CD8-positive, alpha-beta memory T cell (primary cell): ENCODE results near the gene TRIM7. TPM values are rescaled to one million over a fixed set of nuclear protein-coding genes. Genes with fewer than 3 reads are reported as not detected.
A peak's percentile ranks its signal among the peaks of the same experiment; 100 is the strongest.
"Not testable (repeated sequence)": the region's sequence is repeated elsewhere in the genome, so short reads cannot be mapped to it uniquely, and the experiment has no call there.

Experiments used
- CTCF ChIA-PET: fragments of 350-600 bp; sonication (Branson Sonifier 250); formaldehyde crosslinking; loops from one replicate; lab custom pipeline; 2021; ENCODE audit warnings: antibody characterized with exemption; lab: Charles Lee
- POLR2A ChIA-PET: fragments of 350-600 bp; sonication (Branson Sonifier 250); formaldehyde crosslinking; loops from one replicate; lab custom pipeline; 2021; ENCODE audit warnings: antibody characterized with exemption; lab: Charles Lee
- DNase-seq, 5 donors: peaks; one replicate each; pipeline versions ENCODE4 v3.0.0 to v3.0.0-alpha.2; 2020 to 2022; ENCODE audit warnings: mixed read lengths in 1 of 5
- H3K27ac ChIP-seq: one replicate; pipeline ENCODE4 v1.7.0; 2013; ENCODE audit warnings: low read depth, mild to moderate bottlenecking, low read length, moderate library complexity
- H3K27me3 ChIP-seq: 2 replicates; pipeline ENCODE4 v1.7.0; 2013; ENCODE audit warnings: low read length, mild to moderate bottlenecking; ENCODE audit not compliant: insufficient read depth, poor library complexity, severe bottlenecking
- H3K36me3 ChIP-seq: 2 replicates; pipeline ENCODE4 v1.7.0; 2013; ENCODE audit warnings: mild to moderate bottlenecking, low read length, moderate library complexity; ENCODE audit not compliant: insufficient read depth
- H3K4me1 ChIP-seq: 2 replicates; pipeline ENCODE4 v1.7.0; 2013; ENCODE audit warnings: mild to moderate bottlenecking, low read length, moderate library complexity; ENCODE audit not compliant: insufficient read depth
- H3K4me3 ChIP-seq: 2 replicates; pipeline ENCODE4 v1.7.0; 2013; ENCODE audit warnings: mild to moderate bottlenecking, low read length
- H3K9me3 ChIP-seq: 2 replicates; pipeline ENCODE4 v1.7.0; 2013; ENCODE audit warnings: mild to moderate bottlenecking, low read length
- H3K27ac Mint-ChIP-seq, 8 donors: one replicate each; pipeline ENCODE4 v1.8.0; 2020 to 2021; ENCODE audit warnings: mixed read lengths in 8 of 8, mild to moderate bottlenecking in 6 of 8, inconsistent platforms in 3 of 8, moderate library complexity in 3 of 8
- H3K27me3 Mint-ChIP-seq, 2 donors: one replicate each; pipeline ENCODE4 v1.8.0; 2020 to 2021; ENCODE audit warnings: mixed read lengths in 2 of 2, mild to moderate bottlenecking in 1 of 2, moderate library complexity in 1 of 2
- H3K36me3 Mint-ChIP-seq, 3 donors: one replicate each; pipeline ENCODE4 v1.8.0; 2020 to 2021; ENCODE audit warnings: mixed read lengths in 3 of 3, inconsistent platforms in 1 of 3, mild to moderate bottlenecking in 1 of 3
- H3K4me1 Mint-ChIP-seq, 3 donors: one replicate each; pipeline ENCODE4 v1.8.0; 2020 to 2021; ENCODE audit warnings: mixed read lengths in 3 of 3, inconsistent platforms in 1 of 3, mild to moderate bottlenecking in 1 of 3
- H3K4me3 Mint-ChIP-seq, 7 donors: one replicate each; pipeline ENCODE4 v1.8.0; 2020 to 2021; ENCODE audit warnings: mixed read lengths in 7 of 7, mild to moderate bottlenecking in 6 of 7, moderate library complexity in 4 of 7, inconsistent platforms in 2 of 7
- H3K9me3 Mint-ChIP-seq, 5 donors: one replicate each; pipeline ENCODE4 v1.8.0; 2020 to 2022; ENCODE audit warnings: mixed read lengths in 5 of 5, mild to moderate bottlenecking in 3 of 5, moderate library complexity in 2 of 5, inconsistent platforms in 1 of 5
- polyA plus RNA-seq: library from polyadenylated mRNA; unstranded; fragments of 300-500 nt; fragmentation: Illumina TruSeq; gene quantifications from one replicate; pipeline ENCODE4 v1.2.3, GENCODE V29; 2021
- total RNA-seq, 2 experiments: library from RNA; stranded (reverse); gene quantifications; one replicate each; pipeline ENCODE4 v1.2.3, GENCODE V29; 2021

Gene TRIM7
- total and polyA plus RNA-seq, 3 experiments from 2014 or later, result 0.74 to 2.3 (median 2.2) TPM

DNA sequence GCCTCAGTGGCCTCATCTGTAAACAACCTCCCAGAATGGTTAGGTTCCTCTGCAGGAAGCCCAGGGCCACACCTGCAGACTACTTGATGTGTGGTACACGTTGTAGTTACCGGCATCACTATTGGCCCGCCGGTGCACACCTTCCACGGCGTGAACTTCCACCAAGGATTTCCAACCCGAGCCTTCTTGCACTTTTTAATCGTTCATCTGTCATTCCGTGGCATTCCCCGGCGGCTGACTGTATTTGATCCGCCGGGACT, 12.7 kb upstream of the TRIM7 start:
- H3K36me3 ChIP-seq, result no peaks in the 10 kb centered on the region
- Mint-ChIP-seq H3K4me1 (peaks cover 46 to 59% (median 50%) of the 10 kb centered on the region in 3 donors), H3K27ac (peak overlapping the region; percentile 92 to 100 (median 98)), H3K36me3 (peaks cover 0 to 29% (median 4%) of the 10 kb centered on the region in 3 donors), H3K4me3 (peak overlapping the region; percentile 87 to 96 (median 93)), H3K9me3 (peaks cover 0 to 13% (median 11%) of the 10 kb centered on the region in 5 donors), H3K27me3 (peaks cover 4 to 27% of the 10 kb centered on the region in 2 donors)
- H3K27ac ChIP-seq, result peak overlapping the region; percentile 26
- CTCF ChIA-PET, result interaction anchor here (2.4 to 2.5 kb wide), 2 partner anchors 11 to 27 kb away, joined by 16 to 19 read pairs; no protein-coding TSS in a partner anchor
- no peaks in the 10 kb centered on the region for H3K27me3 ChIP-seq
- POLR2A ChIA-PET, result interaction anchor here (1.2 to 2.7 kb wide), 3 partner anchors 10 to 28 kb away, joined by 9 to 18 read pairs (median 12); no protein-coding TSS in a partner anchor
- DNase-seq, result peak in 2 of 5 donors; percentile 41 to 61
- peak overlapping the region; percentile 82 for H3K4me3 ChIP-seq
- peaks cover 42% of the 10 kb centered on the region for H3K4me1 ChIP-seq
- H3K9me3 ChIP-seq, result no peaks in the 10 kb centered on the region

DNA sequence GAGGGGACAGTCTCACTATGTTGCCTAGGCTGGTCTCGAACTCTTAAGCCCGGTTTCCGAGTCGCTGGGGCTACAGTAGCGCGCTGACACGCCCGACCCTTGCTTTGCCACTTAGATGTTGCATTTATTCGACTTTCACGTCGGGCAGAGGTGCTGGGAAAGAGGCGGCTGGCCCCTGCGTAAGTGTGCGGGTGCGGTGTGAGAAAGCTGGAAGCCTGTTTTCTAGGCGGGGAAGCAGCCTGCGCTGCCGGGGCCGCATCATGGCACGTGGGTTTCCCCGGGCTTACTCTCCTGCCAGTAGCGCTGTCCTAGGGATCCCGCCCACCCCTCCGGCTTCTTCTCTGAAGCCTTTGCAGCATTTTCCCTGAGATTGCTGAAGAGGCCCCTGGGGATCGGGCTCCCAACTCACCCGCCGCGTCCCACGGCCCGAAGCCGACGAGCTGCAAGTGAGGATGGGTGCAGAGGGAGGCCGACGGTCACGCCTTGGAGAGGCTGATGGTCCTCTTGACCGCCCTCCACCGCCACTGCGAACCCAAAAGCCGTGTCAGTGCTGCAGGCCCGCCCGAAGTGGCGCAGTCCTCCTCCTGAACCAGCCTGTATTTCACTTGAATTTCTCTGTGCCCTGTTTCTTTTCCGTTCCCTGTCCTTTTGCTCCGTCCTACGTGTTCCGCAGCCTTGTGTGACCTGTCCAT, 12.3 kb upstream of the TRIM7 start:
- H3K27me3 Mint-ChIP-seq, result peaks cover 4 to 22% of the 10 kb centered on the region in 2 donors
- ChIA-PET POLR2A (interaction anchor here (0.6 to 2.7 kb wide), 4 partner anchors 10 to 45 kb away, joined by 3 to 18 read pairs (median 10); no protein-coding TSS in a partner anchor), CTCF (interaction anchor here (1.8 to 2.5 kb wide), 3 partner anchors 10 to 32 kb away, joined by 5 to 19 read pairs (median 16); no protein-coding TSS in a partner anchor)
- H3K27ac Mint-ChIP-seq, result peak overlapping the region; percentile 92 to 100 (median 98)
- H3K4me3 Mint-ChIP-seq, result peak overlapping the region; percentile 87 to 96 (median 93)
- Histone ChIP-seq H3K27ac (peak overlapping the region; percentile 26), H3K27me3 (no peaks in the 10 kb centered on the region), H3K36me3 (no peaks in the 10 kb centered on the region), H3K4me1 (peaks cover 38% of the 10 kb centered on the region), H3K9me3 (no peaks in the 10 kb centered on the region), H3K4me3 (peak overlapping the region; percentile 82)
- peak; percentile 61 to 76 (median 70) for DNase-seq
- H3K9me3 Mint-ChIP-seq, result peaks cover 0 to 12% (median 8%) of the 10 kb centered on the region in 5 donors
- H3K4me1 Mint-ChIP-seq, result peaks cover 43 to 54% (median 45%) of the 10 kb centered on the region in 3 donors
- H3K36me3 Mint-ChIP-seq, result peaks cover 0 to 25% (median 4%) of the 10 kb centered on the region in 3 donors

DNA sequence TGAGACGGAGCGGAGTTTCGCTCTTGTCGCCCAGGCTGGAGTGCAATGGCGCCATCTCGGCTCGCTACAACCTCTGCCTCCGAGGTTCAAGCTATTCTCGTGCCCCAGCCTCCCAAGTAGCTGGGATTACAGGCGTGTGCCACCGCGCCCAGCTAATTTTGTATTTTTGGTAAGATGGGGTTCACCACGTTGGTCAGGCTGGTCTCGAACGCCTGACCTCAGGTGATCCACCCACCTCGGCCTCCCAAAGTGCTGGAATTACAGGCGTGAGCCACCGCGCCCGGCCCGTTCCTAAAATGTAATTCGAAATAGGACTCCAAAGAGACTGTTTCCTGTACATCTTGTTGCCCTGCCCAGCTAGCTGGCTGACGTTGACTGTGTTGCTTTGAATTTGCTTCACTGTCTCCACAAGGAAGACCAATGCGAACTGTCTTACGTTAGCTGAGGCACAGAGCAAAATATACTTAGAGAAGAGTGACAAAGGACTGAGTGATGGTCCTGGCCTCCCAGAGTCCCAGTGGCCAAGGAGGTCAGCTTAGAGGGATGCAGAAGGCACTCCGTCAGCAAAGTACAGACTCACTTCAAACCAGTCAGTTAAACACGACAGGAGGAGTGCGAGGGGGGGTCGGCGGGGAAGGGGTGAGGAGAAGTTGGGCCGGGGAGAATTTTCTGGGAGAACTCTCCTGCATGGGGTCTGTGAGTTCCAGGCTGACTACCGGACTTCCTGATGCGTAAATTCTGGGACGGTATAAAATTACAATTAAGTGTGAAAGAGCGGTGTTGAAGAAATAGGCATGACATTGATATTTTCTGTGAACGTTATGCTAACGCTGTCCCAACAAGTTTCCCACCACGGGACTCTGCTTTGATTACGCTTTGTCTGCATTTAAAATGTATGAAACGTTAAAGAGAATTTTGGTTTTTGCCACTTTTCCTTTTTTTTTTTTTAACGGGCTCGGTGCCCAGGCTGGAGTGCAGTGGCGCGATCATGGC, 11.3 kb upstream of the TRIM7 start:
- ChIA-PET POLR2A (interaction anchor here (1.0 to 2.7 kb wide), 5 partner anchors 9 to 45 kb away, joined by 3 to 18 read pairs (median 9); no protein-coding TSS in a partner anchor), CTCF (interaction anchor here (1.0 to 2.5 kb wide), 5 partner anchors 9 to 31 kb away, joined by 4 to 19 read pairs (median 5); no protein-coding TSS in a partner anchor)
- Histone ChIP-seq H3K36me3 (no peaks in the 10 kb centered on the region), H3K27ac (peak overlapping the region; percentile 30), H3K27me3 (no peaks in the 10 kb centered on the region), H3K4me3 (peak overlapping the region; percentile 69), H3K9me3 (no peaks in the 10 kb centered on the region), H3K4me1 (peaks cover 28% of the 10 kb centered on the region)
- Mint-ChIP-seq H3K27me3 (peaks cover 4 to 13% of the 10 kb centered on the region in 2 donors), H3K36me3 (peaks cover 0 to 19% (median 4%) of the 10 kb centered on the region in 3 donors), H3K4me3 (peak overlapping the region; percentile 87 to 96 (median 93)), H3K27ac (peak overlapping the region; percentile 85 to 100 (median 94)), H3K4me1 (peaks cover 34 to 45% (median 35%) of the 10 kb centered on the region in 3 donors), H3K9me3 (peaks cover 0 to 5% (median 3%) of the 10 kb centered on the region in 5 donors)
- peak in 1 of 5 donors; percentile 44 for DNase-seq

DNA sequence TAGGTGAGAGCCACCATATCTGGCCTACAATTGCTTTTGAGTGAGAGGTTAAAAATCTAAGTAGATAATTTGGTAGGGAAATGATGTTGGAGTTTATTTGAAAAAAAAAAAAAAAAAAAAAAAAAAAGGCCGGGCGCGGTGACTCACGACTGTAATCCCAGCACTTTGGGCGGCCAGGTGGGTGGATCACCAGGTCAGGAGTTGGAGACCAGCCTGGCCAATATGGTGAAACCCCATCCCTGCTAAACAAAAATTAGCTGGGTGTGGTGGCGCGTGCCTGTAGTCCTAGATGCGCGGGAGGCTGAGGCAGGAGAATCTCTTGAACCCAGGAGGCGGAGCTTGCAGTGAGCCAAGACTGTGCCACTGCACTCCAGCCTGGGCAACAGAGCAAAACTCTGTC, 9.3 kb upstream of the TRIM7 start:
- H3K4me3 Mint-ChIP-seq, result peak overlapping the region in 1 of 7 donors; percentile 64
- not testable (repeated sequence) for H3K27me3 ChIP-seq, H3K27ac ChIP-seq, H3K9me3 Mint-ChIP-seq, H3K4me3 ChIP-seq, H3K27ac Mint-ChIP-seq, DNase-seq, H3K9me3 ChIP-seq, H3K36me3 ChIP-seq
- peaks cover 13% of the 10 kb centered on the region for H3K4me1 ChIP-seq
- H3K36me3 Mint-ChIP-seq, result peaks cover 0 to 18% (median 4%) of the 10 kb centered on the region in 3 donors
- CTCF ChIA-PET, result interaction anchor here (14.5 kb wide), 1 partner anchor 22 kb away, joined by 164 read pairs; no protein-coding TSS in a partner anchor
- H3K4me1 Mint-ChIP-seq, result peaks cover 20 to 26% (median 24%) of the 10 kb centered on the region in 3 donors
- POLR2A ChIA-PET, result interaction anchor here (1.1 to 1.2 kb wide), 2 partner anchors 10 to 53 kb away, joined by 3 to 4 read pairs; partner anchors contain the start of gene TRIM7
- H3K27me3 Mint-ChIP-seq, result peaks cover 4 to 13% of the 10 kb centered on the region in 2 donors

DNA sequence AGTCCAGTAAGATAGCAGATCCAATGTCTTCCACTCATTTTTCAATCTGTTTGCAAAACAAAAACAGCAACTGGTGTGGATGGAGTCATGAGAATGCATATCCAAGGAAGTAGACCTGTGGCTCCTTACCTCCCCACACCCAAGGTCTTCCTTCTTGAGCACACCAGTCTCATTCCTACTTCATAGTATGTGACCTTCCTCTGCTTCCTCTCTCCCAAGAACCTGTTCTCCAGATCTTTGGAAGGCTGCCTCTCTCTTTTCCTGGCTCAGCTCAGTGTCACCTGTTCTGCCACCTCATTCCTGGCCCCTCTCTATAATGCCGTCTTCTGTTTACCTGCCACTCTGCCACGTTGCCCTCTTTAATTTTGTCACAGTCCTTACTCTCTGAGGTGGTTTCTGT, 7.9 kb upstream of the TRIM7 start:
- no peaks in the 10 kb centered on the region for H3K9me3 ChIP-seq
- no peak overlapping the region for H3K27ac ChIP-seq
- peaks cover 0 to 15% (median 4%) of the 10 kb centered on the region in 3 donors for H3K36me3 Mint-ChIP-seq
- H3K27me3 Mint-ChIP-seq, result peaks cover under 1 to 9% of the 10 kb centered on the region in 2 donors
- DNase-seq, result no peak
- no peak overlapping the region for H3K4me3 ChIP-seq
- H3K4me3 Mint-ChIP-seq, result peak overlapping the region in 2 of 7 donors; percentile 19 to 52
- POLR2A ChIA-PET, result no interaction called here
- CTCF ChIA-PET, result interaction anchor here (14.5 kb wide), 1 partner anchor 20 kb away, joined by 164 read pairs; no protein-coding TSS in a partner anchor
- peaks cover 16% of the 10 kb centered on the region for H3K4me1 ChIP-seq
- no peaks in the 10 kb centered on the region for H3K27me3 ChIP-seq
- no peaks in the 10 kb centered on the region for H3K9me3 Mint-ChIP-seq
- H3K27ac Mint-ChIP-seq, result peak overlapping the region in 3 of 8 donors; percentile 4 to 69 (median 55)
- no peaks in the 10 kb centered on the region for H3K36me3 ChIP-seq
- peaks cover 19 to 25% (median 24%) of the 10 kb centered on the region in 3 donors for H3K4me1 Mint-ChIP-seq

DNA sequence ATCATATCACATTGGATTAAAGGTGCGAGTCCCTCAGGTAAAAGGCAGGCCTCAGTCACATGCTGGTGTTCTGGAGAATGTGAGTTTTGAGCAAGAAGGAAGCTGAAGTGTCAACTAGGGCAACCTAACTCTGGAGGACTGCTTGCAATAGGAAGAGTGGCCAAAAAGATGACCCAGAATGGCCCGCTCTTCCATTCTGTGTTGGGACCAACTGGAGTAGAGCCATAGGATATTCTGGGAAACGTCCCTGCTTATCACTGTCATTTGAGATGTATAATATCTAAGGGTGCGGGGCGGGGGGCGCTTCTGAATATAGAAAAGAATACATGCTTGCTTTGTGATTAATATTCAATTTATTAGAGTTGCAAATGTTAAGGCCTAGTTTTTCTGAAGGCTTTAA, 7.1 kb upstream of the TRIM7 start:
- ChIA-PET POLR2A (no interaction called here), CTCF (interaction anchor here (14.5 kb wide), 1 partner anchor 19 kb away, joined by 164 read pairs; no protein-coding TSS in a partner anchor)
- Histone ChIP-seq H3K9me3 (no peaks in the 10 kb centered on the region), H3K4me3 (no peak overlapping the region), H3K27ac (no peak overlapping the region), H3K4me1 (peaks cover 20% of the 10 kb centered on the region), H3K27me3 (no peaks in the 10 kb centered on the region), H3K36me3 (no peaks in the 10 kb centered on the region)
- H3K36me3 Mint-ChIP-seq, result peaks cover 0 to 12% (median 4%) of the 10 kb centered on the region in 3 donors
- H3K27me3 Mint-ChIP-seq, result peaks cover 0 to 8% of the 10 kb centered on the region in 2 donors
- peak overlapping the region in 2 of 8 donors; percentile 50 to 61 for H3K27ac Mint-ChIP-seq
- no peak for DNase-seq
- peaks cover 20 to 27% (median 25%) of the 10 kb centered on the region in 3 donors for H3K4me1 Mint-ChIP-seq
- H3K4me3 Mint-ChIP-seq, result no peak overlapping the region
- peaks cover 0 to 5% (median 0%) of the 10 kb centered on the region in 5 donors for H3K9me3 Mint-ChIP-seq

DNA sequence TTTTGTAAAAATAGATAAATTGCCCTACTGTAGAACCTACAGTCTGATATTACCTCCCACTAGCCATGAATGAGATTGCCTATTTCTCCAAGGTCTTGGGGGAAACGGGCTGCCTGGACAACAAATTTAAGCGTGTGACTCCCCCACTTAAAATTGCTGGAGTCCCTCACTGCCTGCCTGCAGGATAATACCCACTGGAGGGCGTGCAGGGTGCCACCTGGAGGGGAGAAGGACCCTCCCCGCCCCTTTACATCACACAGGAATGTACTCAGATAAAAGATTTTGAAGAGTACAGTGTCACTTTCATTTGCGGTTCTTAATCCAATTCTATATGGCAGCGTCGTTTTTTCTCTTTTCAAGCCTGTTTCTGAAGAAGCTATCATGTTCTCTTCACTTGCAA, 6.2 kb upstream of the TRIM7 start:
- Histone ChIP-seq H3K27me3 (no peaks in the 10 kb centered on the region), H3K9me3 (no peaks in the 10 kb centered on the region), H3K27ac (no peak overlapping the region), H3K4me3 (no peak overlapping the region), H3K4me1 (peaks cover 18% of the 10 kb centered on the region), H3K36me3 (no peaks in the 10 kb centered on the region)
- peaks cover 3 to 17% of the 10 kb centered on the region in 2 donors for H3K27me3 Mint-ChIP-seq
- H3K9me3 Mint-ChIP-seq, result peaks cover 0 to 9% (median 4%) of the 10 kb centered on the region in 5 donors
- H3K4me1 Mint-ChIP-seq, result peaks cover 24 to 29% (median 28%) of the 10 kb centered on the region in 3 donors
- H3K36me3 Mint-ChIP-seq, result peaks cover 0 to 12% (median 4%) of the 10 kb centered on the region in 3 donors
- ChIA-PET CTCF (interaction anchor here (1.3 to 14.5 kb wide), 3 partner anchors 9 to 27 kb away, joined by 3 to 164 read pairs (median 5); no protein-coding TSS in a partner anchor), POLR2A (no interaction called here)
- H3K4me3 Mint-ChIP-seq, result peak overlapping the region in 2 of 7 donors; percentile 1 to 57
- no peak for DNase-seq
- peak overlapping the region in 1 of 8 donors; percentile 55 for H3K27ac Mint-ChIP-seq
